Right cardiac atrium (tissue), 5 donors: ENCODE measurements around the gene DPEP2. TPM values are rescaled to one million over a fixed set of nuclear protein-coding genes. Genes with fewer than 3 reads are reported as not detected.

Experiments used
- ATAC-seq, 2 donors: fragments of 200-7000 bp; cut with Tn5 transposase; one replicate each; pipeline versions ENCODE4 v1.8.0 to v1.9.1; 2020; ENCODE audit warnings: moderate library complexity in 2 of 2, mild to moderate bottlenecking in 1 of 2
- DNase-seq, 3 donors: peaks; one replicate each; pipeline ENCODE4 v3.0.0-alpha.2; 2020
- H3K27ac ChIP-seq: one replicate; pipeline ENCODE4 v1.5.1; 2013; ENCODE audit warnings: mild to moderate bottlenecking, low read length, control low read depth, moderate library complexity
- H3K27me3 ChIP-seq: one replicate; pipeline ENCODE4 v1.6.1; 2013; ENCODE audit not compliant: control insufficient read depth, insufficient read depth
- H3K4me1 ChIP-seq: one replicate; pipeline ENCODE4 v1.6.1; 2013; ENCODE audit warnings: low read length; ENCODE audit not compliant: control insufficient read depth, insufficient read depth
- H3K4me3 ChIP-seq: one replicate; pipeline ENCODE4 v1.5.1; 2013; ENCODE audit warnings: low read length, control low read depth
- H3K9me3 ChIP-seq: one replicate; pipeline ENCODE4 v1.6.1; 2013; ENCODE audit warnings: low read length; ENCODE audit not compliant: control insufficient read depth
- WGBS: extraction: QIAGEN DNeasy Blood & Tissue Kit; methylation state at CpG from one replicate; pipeline ENCODE4 v1.1.7; 2013; 5-methylcytosine and 5-hydroxymethylcytosine counted together
- intact Hi-C, 4 donors: fragments of 100-400 bp; cut with DNase I; formaldehyde crosslinking; loops; one replicate each; pipeline versions ENCODE4 v1.11.0 to v1.14.0; 2022 to 2023
- polyA plus RNA-seq: library from polyadenylated mRNA; stranded (reverse); fragments of 200-250 nt; gene quantifications from one replicate; pipeline ENCODE4 v1.2.3, GENCODE V29; 2013
- total RNA-seq, 4 donors: library from RNA; stranded (reverse); fragmentation: NEBNext Ultra II Directional; extraction: Animal tissue kit (Norgen Biotek cat#: 25700); gene quantifications; one replicate each; pipeline ENCODE4 v1.2.1, GENCODE V29; 2021
- donor health status: healthy with polysubstance abuse.
- donor health status: DM: no; HTN: yes; CAD: no.
- donor health status: DM: no; HTN: no; CAD: no.
- donor health status: DM: no; HTN: yes; CAD: no; lungs with severe emphysema.
- donor health status: DM: yes; HTN: yes; CAD: no.

Gene DPEP2
- total and polyA plus RNA-seq, 5 donors: 1.2 to 2.7 (median 1.5) TPM

GRCh38 chr16:67950335-67950843 is 48.9 kb downstream of the DPEP2 start:
- 84% methylated on average over 16 of the region's 16 CpGs for WGBS
- intact Hi-C loops: no loop called here
- peaks cover 4% of the 10 kb centered on the region for H3K4me1 ChIP-seq

GRCh38 chr16:67949645-67950044 is 49.6 kb downstream of the DPEP2 start:
- Histone ChIP-seq H3K27ac (no peak overlapping the region), H3K4me1 (peaks cover 4% of the 10 kb centered on the region), H3K9me3 (no peaks in the 10 kb centered on the region), H3K27me3 (no peaks in the 10 kb centered on the region), H3K4me3 (no peak overlapping the region)
- intact Hi-C loops: no loop called here
- peak in 1 of 3 donors; percentile 65 for DNase-seq
- 89% methylated on average over 11 of the region's 11 CpGs for WGBS
- ATAC-seq: no peak

More at GRCh38 chr16:67950335-67950843, 48.9 kb downstream of the DPEP2 start:
- ATAC-seq (no peak), DNase-seq (peak in 1 of 3 donors; percentile 57)
- Histone ChIP-seq H3K27me3 (no peaks in the 10 kb centered on the region), H3K4me3 (no peak overlapping the region), H3K9me3 (no peaks in the 10 kb centered on the region), H3K27ac (no peak overlapping the region)

GRCh38 chr16:67948015-67948414 is 51.3 kb downstream of the DPEP2 start:
- Histone ChIP-seq H3K27me3 (no peaks in the 10 kb centered on the region), H3K9me3 (no peaks in the 10 kb centered on the region), H3K27ac (no peak overlapping the region), H3K4me3 (no peak overlapping the region), H3K4me1 (peaks cover 4% of the 10 kb centered on the region)
- ATAC-seq (no peak), DNase-seq (peak in 2 of 3 donors; percentile 37 to 40)
- WGBS: 96% methylated on average over 15 of the region's 15 CpGs
- intact Hi-C loops: no loop called here

- Histone ChIP-seq H3K27me3 (no peaks in the 10 kb centered on the region), H3K27ac (no peak overlapping the region), H3K4me3 (no peak overlapping the region), H3K9me3 (no peaks in the 10 kb centered on the region), H3K4me1 (peaks cover 4% of the 10 kb centered on the region)
- intact Hi-C loops: no loop called here
- DNase-seq: peak in 2 of 3 donors; percentile 58 to 65
- ATAC-seq: no peak
- WGBS: 92% methylated on average over 28 of the region's 28 CpGs
These were observed 52.2 kb downstream of the DPEP2 start for GRCh38 chr16:67946966-67947558.

- WGBS: 93% methylated on average over 20 of the region's 20 CpGs
- no peaks in the 10 kb centered on the region for H3K27me3 ChIP-seq
- no peak overlapping the region for H3K27ac ChIP-seq
- no peak overlapping the region for H3K4me3 ChIP-seq
- H3K4me1 ChIP-seq: no peaks in the 10 kb centered on the region
- H3K9me3 ChIP-seq: no peaks in the 10 kb centered on the region
- peak in 1 of 3 donors; percentile 65 for DNase-seq
- ATAC-seq: no peak
- intact Hi-C loops: no loop called here
These were observed 53.1 kb downstream of the DPEP2 start for GRCh38 chr16:67946128-67946569.

GRCh38 chr16:67945392-67945933 is 53.8 kb downstream of the DPEP2 start:
- no peak overlapping the region for H3K4me3 ChIP-seq
- H3K4me1 ChIP-seq: no peaks in the 10 kb centered on the region
- H3K27me3 ChIP-seq: no peaks in the 10 kb centered on the region
- peak in 2 of 3 donors; percentile 54 to 61 for DNase-seq
- 78% methylated on average over 24 of the region's 24 CpGs for WGBS
- intact Hi-C loops: no loop called here
- H3K27ac ChIP-seq: no peak overlapping the region
- no peaks in the 10 kb centered on the region for H3K9me3 ChIP-seq
- ATAC-seq: no peak

GRCh38 chr16:67944690-67945391 is 54.4 kb downstream of the DPEP2 start:
- no peak for ATAC-seq
- Histone ChIP-seq H3K27me3 (no peaks in the 10 kb centered on the region), H3K4me1 (no peaks in the 10 kb centered on the region), H3K4me3 (no peak overlapping the region), H3K9me3 (no peaks in the 10 kb centered on the region), H3K27ac (peak overlapping the region; percentile 2)
- intact Hi-C loops: no loop called here
- 86% methylated on average over 24 of the region's 24 CpGs for WGBS
- DNase-seq: peak in 2 of 3 donors; percentile 62 to 66

GRCh38 chr16:67943619-67944504 is 55.4 kb downstream of the DPEP2 start, which contains the start of gene LCAT:
LCAT (minus strand) TSS chr16:67944120; CDS start chr16:67944101, 19 bp downstream.
- peak; percentile 87 to 94 (median 93) for DNase-seq
- H3K9me3 ChIP-seq: no peaks in the 10 kb centered on the region
- no peaks in the 10 kb centered on the region for H3K27me3 ChIP-seq
- intact Hi-C loops: no loop called here
- H3K4me3 ChIP-seq: no peak within 1 kb of the TSS
- H3K4me1 ChIP-seq: no peaks in the 10 kb centered on the region
- H3K27ac ChIP-seq: peak within 1 kb of the TSS; percentile 17
- 49% methylated on average over 23 of the region's 23 CpGs for WGBS
- ATAC-seq: peak; percentile 71 to 82

GRCh38 chr16:67943256-67943618 is 56.0 kb downstream of the DPEP2 start:
- no peaks in the 10 kb centered on the region for H3K27me3 ChIP-seq
- peak overlapping the region; percentile 17 for H3K27ac ChIP-seq
- no peaks in the 10 kb centered on the region for H3K4me1 ChIP-seq
- DNase-seq (no peak), ATAC-seq (no peak)
- no peak overlapping the region for H3K4me3 ChIP-seq
- no peaks in the 10 kb centered on the region for H3K9me3 ChIP-seq
- 81% methylated on average over 6 of the region's 6 CpGs for WGBS
- intact Hi-C loops: no loop called here

GRCh38 chr16:67942510-67943255 is 56.6 kb downstream of the DPEP2 start:
- ATAC-seq: peak in 1 of 2 donors; percentile 2
- H3K27ac ChIP-seq: no peak overlapping the region
- no peaks in the 10 kb centered on the region for H3K27me3 ChIP-seq
- peak in 2 of 3 donors; percentile 70 to 76 for DNase-seq
- H3K4me3 ChIP-seq: no peak overlapping the region
- no peaks in the 10 kb centered on the region for H3K9me3 ChIP-seq
- WGBS: 80% methylated on average over 27 of the region's 27 CpGs
- no peaks in the 10 kb centered on the region for H3K4me1 ChIP-seq
- intact Hi-C loops: no loop called here
